HEK293T (cell line): ENCODE measurements around the gene ERBB4.

Experiments used
- BHLHE40 ChIP-seq: fragments of 450-650 bp; IDR thresholded peaks from 2 replicates; pipeline ENCODE4 v1.6.1; 2016; ENCODE audit warnings: mild to moderate bottlenecking, moderate library complexity, borderline replicate concordance
- ELF4 ChIP-seq: fragments of 450-650 bp; IDR thresholded peaks from 2 replicates; pipeline ENCODE4 v1.6.1; 2017; ENCODE audit warnings: antibody characterized with exemption
- FOXA1 ChIP-seq: fragments of 450-650 bp; IDR thresholded peaks from 2 replicates; pipeline ENCODE4 v1.6.1; 2016; ENCODE audit warnings: mild to moderate bottlenecking
- FOXK2 ChIP-seq: fragments of 450-650 bp; IDR thresholded peaks from 2 replicates; pipeline ENCODE4 v1.6.1; 2016; ENCODE audit warnings: mild to moderate bottlenecking
- L3MBTL2 ChIP-seq: fragments of 450-650 bp; conservative IDR thresholded peaks from 2 replicates; pipeline ENCODE4 v1.6.1; 2016; ENCODE audit warnings: mild to moderate bottlenecking
- SP1 ChIP-seq: fragments of 450-650 bp; IDR thresholded peaks from 2 replicates; pipeline ENCODE4 v1.6.1; 2017
- SUZ12 ChIP-seq: fragments of 450-650 bp; IDR thresholded peaks from 2 replicates; pipeline ENCODE4 v1.6.1; 2016; ENCODE audit warnings: mild to moderate bottlenecking
- ZNF384 ChIP-seq: fragments of 450-650 bp; IDR thresholded peaks from 2 replicates; pipeline ENCODE4 v1.6.1; 2016

- TF ChIP-seq SP1 (no peak), SUZ12 (no peak), FOXK2 (no peak), BHLHE40 (no peak), L3MBTL2 (no peak), ZNF384 (no peak), FOXA1 (no peak), ELF4 (no peak)
Observed at GRCh38 chr2:212345966-212346365, 192.6 kb downstream of the ERBB4 start.
